Measurements from ENCODE around the gene CHAT.

GRCh38 chr10:49599546-49599945, 14.3 kb upstream of the CHAT start:
- TF ChIP-seq POLR2A (IDR thresholded peaks at IDR 0.05) (no peak), CTCF (IDR thresholded peaks at IDR 0.05) (no peak)
